Right ventricle myocardium superior (tissue), 1 donor: ENCODE results near the gene MICA. TPM values are rescaled to one million over a fixed set of nuclear protein-coding genes. Genes with fewer than 3 reads are reported as not detected.
"Not testable (repeated sequence)": the region's sequence is repeated elsewhere in the genome, so short reads cannot be mapped to it uniquely, and the experiment has no call there.

ENCODE experiments used
- ATAC-seq: fragments of 200-7000 bp; cut with Tn5 transposase; one replicate; pipeline ENCODE4 v1.9.1; 2020; ENCODE audit warnings: mild to moderate bottlenecking; ENCODE audit not compliant: poor library complexity
- DNase-seq: peaks from one replicate; pipeline ENCODE4 v3.0.0-alpha.2; 2020
- intact Hi-C: fragments of 100-400 bp; cut with DNase I; formaldehyde crosslinking; loops from one replicate; pipeline ENCODE4 v1.11.2; 2022
- total RNA-seq: library from RNA; stranded (reverse); fragmentation: NEBNext Ultra II Directional; extraction: Animal tissue kit (Norgen Biotek cat#: 25700); gene quantifications from one replicate; pipeline ENCODE4 v1.2.1, GENCODE V29; 2021
- donor health status: DM: no; HTN: yes; CAD: no; lungs with severe emphysema.

The MICA gene
- total RNA-seq, 1 donor from 2014 or later: 9.2 TPM

DNA sequence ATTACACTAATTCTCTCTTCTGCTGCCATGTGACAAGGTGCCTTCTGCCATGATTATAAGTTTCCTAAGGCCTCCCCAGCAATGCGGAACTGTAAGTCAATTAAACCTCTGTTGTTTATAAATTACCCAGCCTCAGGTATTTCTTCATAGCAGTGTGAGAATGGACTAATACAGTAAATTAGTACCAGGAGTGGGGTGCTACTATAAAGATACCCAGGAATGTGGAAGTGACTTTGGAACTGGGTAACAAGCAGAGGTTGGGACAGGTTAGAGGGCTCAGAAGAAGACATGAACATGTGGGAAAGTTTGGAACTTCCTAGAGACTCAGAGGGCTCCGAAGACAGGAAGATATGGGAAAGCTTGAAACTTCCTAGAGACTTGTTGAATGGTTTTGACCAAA lies 34.8 kb downstream of the MICA start:
- intact Hi-C loops: no loop called here
- ATAC-seq: no peak

DNA sequence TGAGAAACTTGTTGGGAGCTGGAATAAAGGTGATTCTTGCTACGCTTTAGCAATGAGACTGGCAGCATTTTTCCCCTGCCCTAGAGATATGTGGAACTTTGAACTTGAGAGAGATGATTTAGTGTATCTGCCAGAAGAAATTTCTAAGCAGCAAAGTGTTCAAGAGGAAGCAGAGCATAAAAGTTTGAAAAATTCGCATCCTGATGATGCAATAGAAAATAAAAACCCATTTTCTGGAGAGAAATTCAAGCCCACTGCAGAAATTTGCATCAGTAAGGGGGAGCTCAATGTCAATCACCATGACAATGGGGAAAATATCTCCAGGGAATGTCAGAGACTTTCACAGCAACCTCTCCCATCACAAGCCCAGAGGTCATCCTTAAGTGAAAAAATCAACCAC lies 35.3 kb downstream of the MICA start:
- no peak for DNase-seq
- ATAC-seq: no peak
- intact Hi-C loops: no loop called here

More for the DNA sequence above, 34.8 kb downstream of the MICA start:
- no peak for DNase-seq

DNA sequence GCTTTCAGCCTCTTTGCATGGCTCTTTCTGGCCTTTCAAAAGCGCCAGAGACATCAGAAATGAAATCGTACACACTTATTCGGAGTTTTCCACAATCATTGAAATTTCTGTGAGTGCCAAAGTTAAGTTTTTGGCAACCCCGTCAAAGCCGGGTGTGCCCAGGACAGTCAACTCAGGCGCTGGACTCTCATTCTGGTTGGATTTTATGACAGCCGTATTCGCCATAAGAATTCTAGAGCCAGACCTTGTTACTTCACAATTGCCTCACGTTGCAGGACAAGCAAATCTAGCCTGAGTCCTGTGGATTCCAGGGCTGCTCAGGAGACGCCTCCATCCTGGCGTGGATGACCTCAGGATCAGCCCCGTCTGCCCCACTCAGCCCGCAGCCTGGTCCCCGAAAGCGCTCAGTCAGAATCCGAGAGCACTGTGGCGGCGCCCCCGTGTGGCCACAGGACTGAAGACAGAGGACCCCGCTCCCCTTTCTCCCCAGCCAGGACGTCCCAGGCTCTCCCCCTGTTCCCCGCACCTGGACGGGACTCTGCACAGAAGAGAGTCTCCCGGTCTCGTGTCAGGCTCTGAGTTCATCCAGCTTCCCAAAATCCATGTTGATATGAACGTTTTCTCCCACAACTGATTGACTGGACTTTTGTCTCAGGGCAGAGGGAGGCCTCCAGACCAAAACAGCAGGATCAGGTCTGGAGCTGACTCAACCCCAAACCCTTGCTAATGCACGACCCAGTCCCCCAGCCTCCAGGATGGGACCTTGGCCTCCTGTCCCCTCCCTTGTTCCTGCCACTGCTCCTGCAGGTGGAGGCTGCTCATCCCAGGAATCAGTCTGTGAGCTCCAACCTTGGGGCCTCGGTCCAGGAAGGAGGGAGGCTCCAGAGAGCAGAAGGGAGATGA lies 38.2 kb downstream of the MICA start:
- ATAC-seq (peak; percentile 99), DNase-seq (peak; percentile 93)
- intact Hi-C loops: loop anchor here (2.0 kb wide), 1 partner anchor 45 kb away; no protein-coding TSS in a partner anchor

DNA sequence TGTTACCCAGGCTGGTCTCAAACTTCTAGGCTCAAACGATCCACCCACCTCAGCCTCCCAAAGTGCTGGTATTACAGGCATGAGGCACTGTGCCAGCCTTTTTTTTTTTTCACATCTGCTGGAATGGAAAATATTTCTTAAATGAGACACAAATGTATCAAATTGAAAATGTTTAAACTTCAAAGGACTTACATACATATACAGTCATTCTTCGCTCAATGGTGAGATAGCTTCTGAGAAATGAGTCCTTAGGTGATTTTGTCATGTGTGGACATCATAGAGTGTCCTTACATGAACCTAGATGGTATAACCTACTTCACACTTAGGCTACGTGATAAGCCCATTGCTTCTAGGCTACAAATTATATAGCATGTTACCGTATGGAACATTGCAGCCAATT lies 43.1 kb downstream of the MICA start:
- intact Hi-C loops: no loop called here
- no peak for ATAC-seq
- no peak for DNase-seq

DNA sequence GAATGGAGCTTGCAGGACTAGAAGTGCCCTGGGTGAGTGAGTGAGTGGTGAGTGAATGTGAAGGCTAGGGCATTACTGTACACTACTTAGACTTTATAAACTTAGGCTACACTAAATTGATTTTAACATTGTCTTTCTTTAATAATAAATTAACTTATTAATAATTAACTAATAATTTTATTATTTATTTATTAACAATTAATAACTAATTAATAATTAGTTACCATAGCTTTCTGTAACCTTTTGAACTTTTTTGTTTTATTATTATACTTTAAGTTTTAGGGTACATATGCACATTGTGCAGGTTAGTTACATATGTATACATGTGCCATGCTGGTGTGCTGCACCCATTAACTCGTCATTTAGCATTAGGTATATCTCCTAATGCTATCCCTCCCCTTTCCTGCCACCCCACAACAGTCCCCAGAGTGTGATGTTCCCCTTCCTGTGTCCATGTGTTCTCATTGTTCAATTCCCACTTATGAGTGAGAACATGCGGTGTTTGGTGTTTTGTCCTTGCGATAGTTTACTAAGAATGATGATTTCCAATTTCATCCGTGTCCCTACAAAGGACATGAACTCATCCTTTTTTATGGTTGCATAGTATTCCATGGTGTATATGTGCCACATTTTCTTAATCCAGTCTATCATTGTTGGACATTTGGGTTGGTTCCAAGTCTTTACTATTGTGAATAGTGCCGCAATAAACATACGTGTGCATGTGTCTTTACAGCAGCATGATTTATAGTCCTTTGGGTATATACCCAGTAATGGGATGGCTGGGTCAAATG lies 43.8 kb downstream of the MICA start:
- ATAC-seq, intact Hi-C loops, DNase-seq: not testable (repeated sequence)

DNA sequence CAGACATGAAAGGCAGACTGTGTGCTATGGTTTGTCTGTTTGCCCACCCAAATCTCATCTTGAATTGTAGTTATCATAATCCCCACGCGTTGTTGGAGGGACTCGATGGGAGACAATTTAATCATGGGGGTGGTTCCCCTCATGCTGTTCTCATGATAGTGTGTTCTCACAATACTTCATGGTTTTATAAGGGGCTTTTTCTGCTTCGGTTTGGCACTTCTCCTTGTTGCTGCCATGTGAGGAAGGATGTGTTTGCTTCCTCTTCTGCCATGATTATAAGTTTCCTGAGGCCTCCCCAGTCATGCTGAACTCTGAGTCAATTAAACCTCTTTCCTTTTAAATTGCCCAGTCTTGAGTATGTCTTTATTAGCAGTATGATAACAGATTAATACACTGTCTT lies 47.4 kb downstream of the MICA start:
- ATAC-seq: no peak
- intact Hi-C loops: no loop called here
- DNase-seq: no peak

DNA sequence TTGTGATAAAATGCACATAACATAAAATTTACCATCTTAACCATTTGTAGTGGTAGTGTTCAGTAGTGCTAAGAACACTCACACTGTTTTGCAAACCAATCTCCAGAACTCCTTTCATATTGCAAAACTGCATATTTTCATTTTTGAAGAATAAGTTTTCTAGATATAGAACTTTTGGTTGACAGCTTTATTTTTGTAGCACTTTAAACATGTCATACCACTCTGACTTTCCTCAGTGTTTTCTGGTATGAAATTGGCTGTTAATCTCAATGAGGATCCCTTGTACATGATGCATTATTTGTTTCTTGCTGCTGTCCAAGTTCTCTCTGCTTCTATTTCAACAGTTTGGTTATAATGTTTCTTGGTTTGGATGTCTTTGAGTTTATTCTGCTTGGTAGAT lies 49.5 kb downstream of the MICA start:
- no peak for DNase-seq
- ATAC-seq: no peak
- intact Hi-C loops: no loop called here

DNA sequence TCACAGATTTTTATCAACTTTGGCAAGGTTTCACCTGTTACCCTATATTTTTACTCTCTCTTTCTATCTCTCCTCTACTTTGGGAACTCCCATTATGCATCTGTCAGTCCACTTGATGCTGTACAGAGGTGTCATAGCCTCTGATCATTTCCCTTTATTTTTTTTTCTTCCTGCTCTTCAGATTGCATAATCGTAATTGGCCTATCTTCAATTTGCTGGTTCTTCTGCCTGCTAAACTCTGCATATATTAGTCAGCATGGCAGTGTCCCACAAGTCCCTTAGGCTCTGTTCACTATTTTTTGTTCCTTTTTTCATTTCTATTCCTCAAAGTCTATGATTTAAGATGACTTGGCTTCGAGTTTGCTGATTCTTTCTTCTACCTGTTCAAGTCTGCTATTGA lies 49.9 kb downstream of the MICA start:
- DNase-seq (no peak), ATAC-seq (no peak)
- intact Hi-C loops: no loop called here

DNA sequence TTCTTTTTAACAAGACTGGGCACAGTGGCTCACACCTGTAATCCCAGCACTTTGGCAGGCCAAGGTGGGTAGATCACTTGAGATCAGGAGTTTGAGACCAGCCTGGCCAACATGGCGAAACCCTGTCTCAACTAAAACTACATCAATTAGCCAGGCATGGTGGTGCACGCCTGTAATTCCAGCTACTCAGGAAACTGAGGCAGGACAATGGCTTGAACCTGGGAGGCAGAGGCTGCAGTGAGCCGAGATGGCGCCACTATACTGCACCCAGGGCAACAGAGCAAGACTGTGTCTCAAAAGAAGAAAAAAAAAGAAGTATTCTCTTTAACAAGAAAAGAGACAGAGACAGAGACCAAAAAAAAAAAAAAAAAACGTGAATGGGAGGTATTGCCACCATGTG lies 56.5 kb downstream of the MICA start:
- intact Hi-C loops, ATAC-seq, DNase-seq: not testable (repeated sequence)

DNA sequence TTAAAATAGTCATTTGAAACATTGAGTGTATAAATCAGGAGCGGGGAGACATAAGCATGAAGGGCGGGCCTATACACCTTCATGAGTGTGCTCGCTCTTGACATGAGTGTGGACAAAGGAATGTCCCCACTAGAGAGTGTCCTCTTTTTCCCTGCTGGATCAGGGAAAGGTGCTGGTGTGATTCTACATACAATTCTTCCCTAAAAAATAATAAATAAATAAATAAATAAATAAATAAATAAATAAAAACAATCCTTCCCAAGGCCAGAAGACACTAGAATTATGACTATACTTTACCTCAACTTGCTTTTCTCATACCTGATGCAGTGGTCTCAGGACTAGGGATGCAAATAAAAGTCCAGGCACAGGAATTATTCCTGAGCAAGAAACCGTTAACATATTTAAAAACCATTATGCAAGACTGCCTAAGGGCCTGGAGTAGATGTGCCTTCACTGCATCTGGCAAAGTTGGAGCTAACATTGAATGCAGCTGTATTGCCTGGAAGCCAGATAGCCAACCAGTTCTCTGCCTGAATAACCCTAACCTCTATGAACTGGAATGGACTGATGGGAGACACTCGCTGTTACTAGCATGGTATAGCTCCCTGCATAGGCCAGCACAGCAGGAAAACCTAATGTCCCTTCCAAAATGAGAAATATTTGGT lies 57.1 kb downstream of the MICA start:
- intact Hi-C loops: no loop called here

DNA sequence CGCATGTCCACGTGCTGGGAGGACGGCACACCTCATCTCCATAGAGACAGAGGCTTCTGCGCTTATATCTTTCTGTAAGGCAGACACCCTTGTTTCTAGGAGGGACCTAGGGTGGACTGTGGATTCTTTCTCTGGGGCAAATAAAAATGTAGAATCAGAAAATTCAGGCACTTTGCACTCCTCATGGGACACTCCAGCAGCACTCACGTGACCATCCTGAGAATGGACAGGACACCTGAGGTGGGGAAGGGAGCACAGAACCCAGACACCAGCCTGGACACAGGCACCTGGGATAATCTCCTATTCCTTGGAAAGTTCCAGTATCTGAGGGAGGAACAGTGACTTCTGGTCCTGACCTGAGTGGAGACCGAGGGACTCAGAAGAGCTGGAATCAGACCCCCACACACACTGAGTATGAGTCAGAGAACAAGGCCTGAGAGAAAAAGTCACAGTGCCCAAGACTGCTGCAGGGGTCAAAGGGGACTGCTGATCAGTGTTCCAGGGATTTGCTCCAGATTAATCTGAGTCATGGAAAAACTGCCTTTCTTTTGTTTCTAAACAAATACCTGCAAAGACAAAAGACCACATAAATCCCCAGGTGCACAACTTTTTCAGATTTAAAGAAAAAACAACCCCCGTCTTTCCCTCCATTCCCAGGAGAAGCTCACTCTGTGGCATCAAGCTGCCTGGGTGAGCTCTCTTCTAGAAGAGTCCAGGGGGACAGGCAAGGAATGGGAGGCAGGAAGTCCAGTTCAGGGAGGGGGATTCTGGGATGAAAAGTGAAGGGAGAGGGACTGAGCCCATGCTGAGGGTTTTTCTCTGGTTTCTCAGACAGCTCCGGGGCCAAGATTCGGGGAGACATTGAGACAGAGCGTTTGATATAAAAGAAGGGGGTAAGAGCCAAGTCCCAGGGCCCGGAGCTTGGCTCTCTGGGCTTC lies 58.9 kb downstream of the MICA start:
- intact Hi-C loops: no loop called here
- no peak for DNase-seq
- no peak for ATAC-seq

More for the DNA sequence above, 57.1 kb downstream of the MICA start:
- no peak for ATAC-seq
- DNase-seq: no peak

DNA sequence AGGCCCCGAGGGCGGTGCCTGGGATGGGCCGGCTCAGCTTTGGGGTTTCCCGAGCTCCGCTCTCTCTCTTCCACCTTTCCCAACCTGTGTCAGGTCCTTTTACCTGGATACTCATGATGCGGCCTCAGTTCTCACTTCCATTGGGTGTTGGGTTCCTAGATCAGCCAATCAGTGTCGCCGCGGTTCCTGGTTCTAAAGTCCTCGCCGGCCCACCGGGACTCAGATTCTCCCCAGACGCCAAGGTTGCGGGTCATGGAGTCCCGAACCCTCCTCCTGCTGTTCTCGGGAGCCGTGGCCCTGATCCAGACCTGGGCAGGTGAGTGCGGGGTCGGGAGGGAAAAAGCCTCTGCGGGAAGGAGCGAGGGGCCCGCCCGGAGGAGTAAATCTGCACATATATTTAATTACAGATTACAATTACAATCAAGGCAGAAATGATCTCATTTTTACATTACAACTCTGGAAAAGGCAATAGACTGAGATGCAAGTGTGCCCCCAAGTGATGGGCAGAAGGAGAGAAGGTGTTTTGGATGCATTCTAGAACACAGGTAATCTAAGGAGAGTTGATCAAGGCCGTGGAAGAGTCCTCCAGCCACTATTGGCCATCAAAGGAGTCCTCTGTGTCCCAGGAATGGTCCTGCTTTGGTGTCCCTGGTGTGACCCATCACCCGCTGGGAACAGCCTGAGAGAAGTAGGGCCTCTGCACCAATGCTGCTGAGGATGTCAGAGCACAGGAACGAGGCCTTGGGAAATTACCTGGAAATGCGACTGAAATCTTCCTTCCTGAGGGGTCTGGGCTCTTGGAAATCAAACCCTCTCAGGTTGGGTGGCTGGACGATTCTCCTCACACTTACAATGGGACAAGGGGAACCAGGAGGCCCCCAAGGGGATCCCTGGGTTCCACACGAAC lies 59.8 kb downstream of the MICA start:
- DNase-seq (peak; percentile 84), ATAC-seq (peak; percentile 97)
- intact Hi-C loops: no loop called here

DNA sequence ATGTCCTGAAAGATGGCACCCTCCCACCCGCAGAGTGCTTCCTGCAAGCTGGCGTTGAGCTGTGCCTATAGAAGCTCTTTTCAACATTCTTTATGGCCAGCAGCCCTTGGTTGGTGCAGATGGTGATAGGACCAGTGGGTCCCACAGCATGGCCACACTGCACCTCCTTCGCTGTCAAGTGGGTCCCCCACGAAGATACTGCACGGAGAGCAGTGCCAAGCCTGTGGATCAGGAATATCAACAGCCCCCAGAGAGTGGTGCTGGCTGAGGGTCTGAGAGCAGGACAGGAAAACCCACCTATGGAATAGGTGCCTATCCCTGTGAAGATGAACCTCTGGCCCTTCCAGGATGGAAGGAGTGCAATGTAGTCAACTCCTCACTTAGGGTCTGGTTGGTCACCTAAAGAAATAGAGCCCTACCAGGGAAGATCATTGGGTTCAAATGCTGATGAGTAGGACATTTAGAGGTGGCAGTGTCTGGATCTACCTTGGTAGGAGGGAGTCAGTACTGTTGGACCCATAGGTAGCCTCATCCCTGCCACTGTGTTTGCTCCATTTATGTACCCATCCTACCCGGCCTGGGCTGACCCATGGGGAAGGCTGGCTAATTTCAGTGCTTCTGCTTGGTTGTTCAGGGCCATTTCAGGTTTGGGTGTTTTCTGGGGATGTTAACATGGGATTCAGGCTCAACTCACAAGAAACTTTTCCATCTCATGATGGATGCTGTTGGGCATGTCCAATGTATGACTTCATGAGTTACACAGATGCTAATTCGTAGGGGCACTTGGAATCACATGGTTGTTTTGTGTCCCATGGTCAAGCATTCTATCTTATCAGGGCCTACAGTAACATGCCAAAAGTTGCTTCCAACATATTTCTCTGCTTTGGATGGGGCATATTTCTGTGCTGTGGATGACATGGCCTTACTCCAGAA lies 61.1 kb downstream of the MICA start:
- ATAC-seq (no peak), DNase-seq (no peak)
- intact Hi-C loops: no loop called here
